ENCODE results near the gene DCX.

- TF ChIP-seq CTCF (conservative IDR thresholded peaks at IDR 0.05): no peak
- TF ChIP-seq EZH2 (IDR thresholded peaks at IDR 0.05; ENCODE audit: low read depth): no peak
These were observed 46.1 kb downstream of the DCX start for GRCh38 chrX:111365770-111366325.
